ENCODE measurements around the gene TSPAN32.

Gene TSPAN32

DNA sequence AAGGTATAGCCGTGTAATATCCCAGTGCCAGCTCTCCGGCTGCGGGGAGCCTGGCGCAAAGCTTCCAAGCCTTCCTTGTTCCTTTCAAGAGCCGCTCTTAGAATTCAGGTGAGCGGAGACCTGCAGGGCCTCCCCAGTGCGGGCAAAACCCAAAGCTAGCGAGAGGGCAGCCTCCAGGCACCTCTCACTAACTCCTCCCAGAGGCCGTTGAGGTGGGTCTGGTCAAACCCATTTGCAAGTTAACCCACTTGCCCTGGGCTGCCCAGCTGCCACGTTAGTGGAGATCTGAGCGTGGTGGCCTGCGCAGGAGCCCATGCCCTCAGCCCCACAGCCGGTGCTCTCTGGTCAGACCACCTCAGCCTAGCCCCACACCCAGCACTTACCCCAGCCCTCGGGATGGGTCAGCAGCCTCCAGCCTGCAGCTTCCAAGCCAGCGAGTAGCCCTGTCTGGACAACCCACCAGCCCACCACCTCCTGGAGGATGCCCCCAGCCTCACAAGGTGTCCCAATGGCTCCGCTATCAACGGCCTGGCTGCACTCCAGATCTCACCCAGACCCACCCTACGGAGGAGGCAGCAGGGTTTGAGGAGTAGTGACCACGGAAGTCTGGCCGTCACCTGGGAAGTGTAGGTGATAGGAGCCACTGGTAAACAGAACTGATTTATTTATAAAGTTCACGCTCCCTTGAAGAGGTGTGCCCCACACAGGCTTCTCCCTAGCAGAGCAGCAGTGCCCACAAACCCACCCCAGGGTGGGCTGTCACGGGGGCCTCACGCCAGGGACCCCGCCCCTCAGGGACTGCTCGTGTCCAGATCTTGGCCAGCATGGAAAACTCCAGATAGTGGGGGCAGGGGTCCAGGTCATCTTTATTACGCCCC, 33.7 kb upstream of the TSPAN32 start:
- Histone ChIP-seq H3K27ac (ENCODE audit: low read length) (no peak overlapping the region), H3K4me3 (ENCODE audit: low read length) (no peak overlapping the region), H3K27me3 (ENCODE audit: low read depth, low read length) (no peaks in the 10 kb centered on the region), H3K9me3 (ENCODE audit: insufficient read depth, low read length) (no peaks in the 10 kb centered on the region), H3K4me1 (ENCODE audit: low read length) (peaks cover 16% of the 10 kb centered on the region), H2AFZ (ENCODE audit: low read depth, low read length) (no peak overlapping the region), H3K9ac (ENCODE audit: low read length) (no peak overlapping the region), H3K79me2 (ENCODE audit: low read length) (no peaks in the 10 kb centered on the region), H3K36me3 (replicated peaks; ENCODE audit: low read depth, low read length) (no peaks in the 10 kb centered on the region), H3K4me2 (ENCODE audit: low read length) (no peak overlapping the region), H4K20me1 (ENCODE audit: insufficient read depth, low read length) (no peaks in the 10 kb centered on the region)
- no peak for TF ChIP-seq EZH2phosphoT487 (IDR thresholded peaks at IDR 0.05; ENCODE audit: low read depth)

DNA sequence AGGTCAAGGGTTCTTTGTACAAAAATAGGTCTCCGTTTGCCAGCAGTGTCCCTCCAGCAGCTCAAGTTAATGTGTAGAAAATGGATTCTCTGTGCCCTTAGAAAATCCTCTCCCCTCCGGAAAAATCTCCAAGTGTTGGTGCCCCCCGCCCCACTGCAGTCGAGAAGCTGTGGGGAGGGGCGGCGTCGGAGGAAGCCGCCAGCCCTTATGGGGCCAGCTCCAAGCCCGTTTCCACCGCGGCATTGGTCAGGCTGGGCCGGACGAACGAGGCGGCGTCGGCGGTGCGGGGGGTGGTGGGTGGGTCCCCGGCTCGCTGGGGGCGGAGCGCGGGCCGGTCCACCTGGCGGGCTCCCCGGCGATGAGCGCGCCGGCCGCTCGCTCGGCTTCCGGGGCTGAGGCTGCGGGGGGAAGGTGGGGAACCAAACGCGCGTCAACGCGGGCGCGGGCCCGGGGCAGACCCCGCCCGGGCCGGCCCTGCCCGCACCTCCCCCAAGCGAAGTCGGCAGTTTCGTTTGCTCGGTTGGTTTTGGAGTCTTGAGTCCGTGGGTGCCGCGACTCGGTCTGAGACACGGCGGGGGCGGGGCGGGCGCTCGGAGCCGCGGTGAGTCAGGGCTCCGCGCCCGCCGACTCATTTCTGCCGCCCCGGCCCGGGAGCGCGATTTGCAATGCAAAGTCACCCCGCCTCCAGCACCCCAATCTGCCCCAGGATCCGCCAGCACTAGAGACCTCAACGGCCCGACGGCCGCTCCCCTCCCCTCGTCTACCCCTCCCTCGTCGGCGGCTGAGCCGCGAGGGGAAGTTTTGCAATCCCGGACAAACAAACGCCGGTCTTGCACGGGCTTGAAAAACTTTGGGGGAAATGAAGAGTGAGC, 32.8 kb upstream of the TSPAN32 start:
- TF ChIP-seq, protein P1, sequence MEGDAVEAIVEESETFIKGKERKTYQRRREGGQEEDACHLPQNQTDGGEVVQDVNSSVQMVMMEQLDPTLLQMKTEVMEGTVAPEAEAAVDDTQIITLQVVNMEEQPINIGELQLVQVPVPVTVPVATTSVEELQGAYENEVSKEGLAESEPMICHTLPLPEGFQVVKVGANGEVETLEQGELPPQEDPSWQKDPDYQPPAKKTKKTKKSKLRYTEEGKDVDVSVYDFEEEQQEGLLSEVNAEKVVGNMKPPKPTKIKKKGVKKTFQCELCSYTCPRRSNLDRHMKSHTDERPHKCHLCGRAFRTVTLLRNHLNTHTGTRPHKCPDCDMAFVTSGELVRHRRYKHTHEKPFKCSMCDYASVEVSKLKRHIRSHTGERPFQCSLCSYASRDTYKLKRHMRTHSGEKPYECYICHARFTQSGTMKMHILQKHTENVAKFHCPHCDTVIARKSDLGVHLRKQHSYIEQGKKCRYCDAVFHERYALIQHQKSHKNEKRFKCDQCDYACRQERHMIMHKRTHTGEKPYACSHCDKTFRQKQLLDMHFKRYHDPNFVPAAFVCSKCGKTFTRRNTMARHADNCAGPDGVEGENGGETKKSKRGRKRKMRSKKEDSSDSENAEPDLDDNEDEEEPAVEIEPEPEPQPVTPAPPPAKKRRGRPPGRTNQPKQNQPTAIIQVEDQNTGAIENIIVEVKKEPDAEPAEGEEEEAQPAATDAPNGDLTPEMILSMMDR (IDR thresholded peaks at IDR 0.05; ENCODE audit: low read depth, low read length): no peak
- TF ChIP-seq EZH2phosphoT487 (IDR thresholded peaks at IDR 0.05; ENCODE audit: low read depth): no peak
- H3K9me3 ChIP-seq (ENCODE audit: insufficient read depth, low read length): no peaks in the 10 kb centered on the region
- no peak overlapping the region for H3K4me3 ChIP-seq (ENCODE audit: low read length)
- H3K4me2 ChIP-seq (ENCODE audit: low read length): no peak overlapping the region
- H3K4me1 ChIP-seq (ENCODE audit: low read length): peaks cover 16% of the 10 kb centered on the region
- H3K27ac ChIP-seq (ENCODE audit: low read length): no peak overlapping the region
- H3K36me3 ChIP-seq (replicated peaks; ENCODE audit: low read depth, low read length): no peaks in the 10 kb centered on the region
- no peaks in the 10 kb centered on the region for H3K79me2 ChIP-seq (ENCODE audit: low read length)
- H2AFZ ChIP-seq (ENCODE audit: low read depth, low read length): no peak overlapping the region
- H3K27me3 ChIP-seq (ENCODE audit: low read depth, low read length): no peaks in the 10 kb centered on the region
- no peak overlapping the region for H3K9ac ChIP-seq (ENCODE audit: low read length)
- no peaks in the 10 kb centered on the region for H4K20me1 ChIP-seq (ENCODE audit: insufficient read depth, low read length)

DNA sequence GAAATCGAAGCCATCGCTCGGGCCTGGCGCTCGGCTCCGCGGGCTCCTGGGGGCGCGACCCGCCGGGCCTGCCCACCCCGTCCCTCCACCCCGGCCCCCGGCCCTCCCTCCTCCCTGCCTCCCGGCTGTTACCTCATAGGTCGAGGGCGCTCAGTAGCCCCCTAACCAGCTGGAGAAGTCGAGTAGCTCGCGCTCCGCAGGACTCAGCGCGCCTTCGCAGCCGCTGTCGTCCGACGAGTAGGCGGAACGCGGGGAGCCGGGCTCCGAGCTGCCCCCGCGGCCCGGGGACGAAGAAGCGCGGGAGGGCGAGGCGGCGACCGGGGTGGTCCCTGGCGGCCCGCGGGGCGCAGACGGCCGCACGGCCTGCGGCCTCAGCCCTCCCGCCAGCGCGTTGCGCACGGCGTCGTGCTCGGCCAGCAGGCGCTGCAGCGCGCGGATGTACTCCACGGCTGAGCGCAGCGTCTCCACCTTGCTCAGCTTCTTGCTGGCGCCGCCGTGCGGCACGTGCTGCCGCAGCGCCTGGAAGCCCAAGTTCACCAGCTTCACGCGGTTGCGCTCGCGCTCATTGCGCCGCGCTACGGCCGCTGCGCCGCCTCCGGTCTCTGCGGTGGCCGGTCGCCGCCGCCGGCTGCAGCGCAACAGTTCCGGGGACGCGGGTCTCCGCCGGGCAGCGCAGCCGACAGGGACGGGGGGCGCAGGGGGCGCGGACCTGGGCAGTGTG, 32.1 kb upstream of the TSPAN32 start:
- Histone ChIP-seq H3K4me2 (ENCODE audit: low read length) (no peak overlapping the region), H3K9ac (ENCODE audit: low read length) (no peak overlapping the region), H3K27me3 (ENCODE audit: low read depth, low read length) (no peaks in the 10 kb centered on the region)

More for the DNA sequence above, 32.1 kb upstream of the TSPAN32 start:
- H3K27ac ChIP-seq (ENCODE audit: low read length): no peak overlapping the region
- H3K36me3 ChIP-seq (replicated peaks; ENCODE audit: low read depth, low read length): no peaks in the 10 kb centered on the region
- H3K9me3 ChIP-seq (ENCODE audit: insufficient read depth, low read length): no peaks in the 10 kb centered on the region
- H3K4me3 ChIP-seq (ENCODE audit: low read length): no peak overlapping the region
- no peaks in the 10 kb centered on the region for H3K79me2 ChIP-seq (ENCODE audit: low read length)
- TF ChIP-seq, protein P1 (IDR thresholded peaks at IDR 0.05; ENCODE audit: low read depth, low read length): no peak
- TF ChIP-seq EZH2phosphoT487 (IDR thresholded peaks at IDR 0.05; ENCODE audit: low read depth): no peak
- no peak overlapping the region for H2AFZ ChIP-seq (ENCODE audit: low read depth, low read length)
- H4K20me1 ChIP-seq (ENCODE audit: insufficient read depth, low read length): no peaks in the 10 kb centered on the region
- H3K4me1 ChIP-seq (ENCODE audit: low read length): peaks cover 16% of the 10 kb centered on the region

Measured in OCI-LY3 (cell line).